ENCODE data around the gene BBS12.
"Not testable (repeated sequence)": the region's sequence is repeated elsewhere in the genome, so short reads cannot be mapped to it uniquely, and the experiment has no call there.

DNA sequence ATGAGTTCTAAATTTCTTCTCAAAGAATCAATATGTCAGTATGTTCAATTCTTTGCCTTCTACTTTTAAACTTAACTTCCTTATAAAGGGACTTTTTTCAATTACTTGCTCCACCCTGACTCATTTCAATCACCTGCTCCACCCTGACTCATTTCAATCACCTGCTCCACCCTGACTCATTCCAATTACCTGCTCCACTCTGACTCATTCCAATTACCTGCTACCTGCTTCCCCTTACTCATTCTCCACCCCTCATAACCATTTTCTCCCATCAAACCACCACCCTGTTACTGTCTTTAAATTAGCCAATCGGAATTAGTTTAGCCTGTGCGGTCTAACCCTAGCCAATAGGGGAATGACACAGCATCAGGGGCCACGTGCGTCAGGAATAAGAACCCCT lies 53.8 kb downstream of the BBS12 start:
- TF ChIP-seq CTCF (IDR thresholded peaks at IDR 0.05; ENCODE audit: poor library complexity); EZH2 (IDR thresholded peaks at IDR 0.05; ENCODE audit: borderline replicate concordance): not testable (repeated sequence)
